Middle frontal gyrus (tissue), 1 donor: ENCODE results near the gene SYT7.

Experiments used
- DNase-seq: peaks from one replicate; pipeline ENCODE4 v3.0.0-alpha.2; 2015; ENCODE audit warnings: low spot score; ENCODE audit errors: extremely low spot score

SYT7 gene

GRCh38 chr11:61518032-61518795 is 62.7 kb downstream of the SYT7 start:
- DNase-seq = no peak

GRCh38 chr11:61516675-61517572 is 64.0 kb downstream of the SYT7 start:
- no peak for DNase-seq

- DNase-seq = no peak
Observed at GRCh38 chr11:61516191-61516590, 64.7 kb downstream of the SYT7 start.

- DNase-seq = no peak
Observed at GRCh38 chr11:61515686-61516085, 65.2 kb downstream of the SYT7 start.

GRCh38 chr11:61514050-61514917 is 66.6 kb downstream of the SYT7 start:
- no peak for DNase-seq

- DNase-seq = no peak
Observed at GRCh38 chr11:61513143-61513765, 67.6 kb downstream of the SYT7 start.

GRCh38 chr11:61512435-61512834 is 68.4 kb downstream of the SYT7 start:
- no peak for DNase-seq

GRCh38 chr11:61511383-61511782 is 69.5 kb downstream of the SYT7 start:
- DNase-seq = no peak

GRCh38 chr11:61510974-61511373 is 69.9 kb downstream of the SYT7 start:
- no peak for DNase-seq

- DNase-seq = no peak
Observed at GRCh38 chr11:61510166-61510919, 70.5 kb downstream of the SYT7 start.

GRCh38 chr11:61509043-61510029 is 71.5 kb downstream of the SYT7 start:
- peak; percentile 49 for DNase-seq

GRCh38 chr11:61507962-61508861 is 72.7 kb downstream of the SYT7 start, which contains the start of gene LRRC10B:
TSS of gene LRRC10B (plus strand) at chr11:61508749. CDS start at chr11:61508999, 250 bp downstream.
- DNase-seq = no peak

- DNase-seq = no peak
Observed at GRCh38 chr11:61507012-61507768, 73.7 kb downstream of the SYT7 start.

GRCh38 chr11:61505640-61506155 is 75.2 kb downstream of the SYT7 start:
- DNase-seq = no peak

- no peak for DNase-seq
Observed at GRCh38 chr11:61505106-61505505, 75.8 kb downstream of the SYT7 start.

- no peak for DNase-seq
Observed at GRCh38 chr11:61503135-61503770, 77.6 kb downstream of the SYT7 start.
